NCI-H2107 (cell line): ENCODE measurements around the gene KIRREL3.
A peak's percentile ranks its signal among the peaks of the same experiment; 100 is the strongest.

Experiments
- DNase-seq: peaks from one replicate; lab custom pipeline; 2025; lab: John Stamatoyannopoulos, UW

KIRREL3 gene

GRCh38 chr11:126601136-126601535 lies 399.4 kb downstream of the KIRREL3 start:
- DNase-seq: no peak

- DNase-seq: no peak
These were observed 401.2 kb downstream of the KIRREL3 start for GRCh38 chr11:126599217-126599897.

- no peak for DNase-seq
These were observed 402.0 kb downstream of the KIRREL3 start for GRCh38 chr11:126598344-126599216.

GRCh38 chr11:126597041-126597440 lies 403.5 kb downstream of the KIRREL3 start:
- DNase-seq: no peak

- DNase-seq: no peak
These were observed 404.1 kb downstream of the KIRREL3 start for GRCh38 chr11:126596474-126596873.

- no peak for DNase-seq
These were observed 405.0 kb downstream of the KIRREL3 start for GRCh38 chr11:126595560-126595959.

- DNase-seq: no peak
These were observed 405.6 kb downstream of the KIRREL3 start for GRCh38 chr11:126594921-126595367.

- peak; percentile 33 for DNase-seq
These were observed 407.8 kb downstream of the KIRREL3 start for GRCh38 chr11:126592496-126593410.

GRCh38 chr11:126591966-126592489 lies 408.5 kb downstream of the KIRREL3 start:
- DNase-seq: no peak

GRCh38 chr11:126589492-126589803 lies 411.1 kb downstream of the KIRREL3 start:
- no peak for DNase-seq

GRCh38 chr11:126588630-126589491 lies 411.7 kb downstream of the KIRREL3 start:
- peak; percentile 63 for DNase-seq

GRCh38 chr11:126587541-126587940 lies 413.0 kb downstream of the KIRREL3 start:
- no peak for DNase-seq

- peak; percentile 76 for DNase-seq
These were observed 414.6 kb downstream of the KIRREL3 start for GRCh38 chr11:126585774-126586491.

- no peak for DNase-seq
These were observed 415.2 kb downstream of the KIRREL3 start for GRCh38 chr11:126585388-126585773.

- no peak for DNase-seq
These were observed 416.8 kb downstream of the KIRREL3 start for GRCh38 chr11:126583594-126584427.

- no peak for DNase-seq
These were observed 417.5 kb downstream of the KIRREL3 start for GRCh38 chr11:126583101-126583500.

- no peak for DNase-seq
These were observed 418.5 kb downstream of the KIRREL3 start for GRCh38 chr11:126581871-126582648.

GRCh38 chr11:126578426-126578825 lies 422.1 kb downstream of the KIRREL3 start:
- DNase-seq: no peak

- no peak for DNase-seq
These were observed 422.5 kb downstream of the KIRREL3 start for GRCh38 chr11:126578021-126578420.
